NK-92 (cell line): ENCODE results near the gene SLC2A10.
"Not testable (repeated sequence)": the region's sequence is repeated elsewhere in the genome, so short reads cannot be mapped to it uniquely, and the experiment has no call there.

Source experiments
- DNase-seq: peaks from one replicate; lab custom pipeline; 2025; ENCODE audit not compliant: unreplicated experiment; lab: John Stamatoyannopoulos, UW

The SLC2A10 gene

GRCh38 chr20:46709459-46710152 lies at the start of gene SLC2A10:
SLC2A10 (plus strand) TSS chr20:46709649; CDS start chr20:46709737, 88 bp downstream.
- no peak for DNase-seq

DNA sequence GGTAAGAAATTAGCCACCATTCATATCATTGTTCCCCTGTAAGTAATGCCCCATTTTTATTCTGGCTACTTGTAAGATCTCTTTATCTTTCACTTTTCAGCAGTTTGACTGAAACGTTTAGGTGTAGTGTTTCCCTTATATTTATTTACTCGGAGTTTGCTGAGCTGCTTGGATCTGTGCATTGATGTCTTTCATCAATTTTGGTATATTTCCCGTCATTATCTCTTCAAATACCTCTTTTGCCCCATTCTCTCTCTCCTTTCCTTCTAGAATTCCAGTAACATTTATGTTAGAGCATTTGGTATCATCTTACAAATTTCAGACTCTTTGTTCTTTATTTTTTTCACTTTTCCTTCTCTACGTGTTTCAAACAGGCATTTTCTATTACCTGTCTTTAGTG lies 49.0 kb upstream of the SLC2A10 start:
- DNase-seq, result no peak

- no peak for DNase-seq
These were observed 47.8 kb upstream of the SLC2A10 start for GRCh38 chr20:46661659-46662058.

- no peak for DNase-seq
These were observed 45.9 kb upstream of the SLC2A10 start for GRCh38 chr20:46663531-46663930.

- DNase-seq, result no peak
These were observed 43.8 kb upstream of the SLC2A10 start for GRCh38 chr20:46665602-46666001.

DNA sequence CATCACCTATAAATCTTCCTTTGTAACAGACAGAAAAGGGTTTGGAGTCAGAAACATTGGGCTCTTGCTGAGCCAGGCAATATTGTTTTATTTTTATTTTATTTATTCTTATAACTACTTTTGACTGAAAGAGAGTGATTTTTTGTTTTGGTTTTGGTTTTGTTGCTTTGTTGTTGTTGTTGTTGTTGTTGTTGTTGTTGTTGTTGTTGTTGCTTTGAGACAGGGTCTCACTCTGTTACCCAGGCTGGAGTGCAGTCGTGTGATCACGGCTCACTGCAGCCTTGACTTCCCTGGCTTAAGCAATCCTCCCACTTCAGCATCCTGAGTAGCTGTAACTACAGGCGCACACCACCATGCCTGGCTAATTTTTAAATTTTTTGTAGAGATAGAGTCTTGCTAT lies 43.1 kb upstream of the SLC2A10 start:
- no peak for DNase-seq

DNA sequence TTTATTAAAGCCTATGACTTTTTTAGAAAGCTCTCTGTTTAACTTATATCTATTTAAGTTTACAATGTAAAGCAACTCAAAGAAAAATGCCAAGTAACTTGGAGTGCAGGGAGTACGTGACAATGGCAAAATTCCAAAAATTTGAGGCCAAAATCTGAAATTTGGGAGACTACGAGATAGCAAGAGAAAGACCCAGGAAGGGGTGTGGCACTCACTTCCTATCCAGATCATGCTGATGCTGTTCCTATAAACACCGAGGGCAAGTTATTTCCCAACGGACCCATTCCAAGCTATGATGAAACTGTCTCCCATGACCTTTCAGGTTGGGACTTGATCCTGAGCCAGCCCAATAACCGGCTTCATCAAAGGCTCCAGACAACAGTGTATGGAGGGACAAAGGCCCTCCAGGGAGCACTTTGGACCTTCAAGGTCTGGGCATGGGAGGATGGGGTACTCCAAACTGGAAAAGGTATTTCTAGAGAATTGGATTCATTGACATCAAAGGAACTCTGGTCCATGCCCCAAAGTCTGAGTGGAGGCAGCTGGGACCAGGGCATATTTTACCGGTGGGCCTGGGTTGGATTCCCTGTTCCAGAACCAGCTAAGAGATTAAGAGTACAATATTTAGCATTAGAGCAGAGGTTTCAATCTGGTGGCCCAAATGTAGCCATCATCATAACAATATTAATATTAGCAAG lies 42.5 kb upstream of the SLC2A10 start:
- no peak for DNase-seq

DNA sequence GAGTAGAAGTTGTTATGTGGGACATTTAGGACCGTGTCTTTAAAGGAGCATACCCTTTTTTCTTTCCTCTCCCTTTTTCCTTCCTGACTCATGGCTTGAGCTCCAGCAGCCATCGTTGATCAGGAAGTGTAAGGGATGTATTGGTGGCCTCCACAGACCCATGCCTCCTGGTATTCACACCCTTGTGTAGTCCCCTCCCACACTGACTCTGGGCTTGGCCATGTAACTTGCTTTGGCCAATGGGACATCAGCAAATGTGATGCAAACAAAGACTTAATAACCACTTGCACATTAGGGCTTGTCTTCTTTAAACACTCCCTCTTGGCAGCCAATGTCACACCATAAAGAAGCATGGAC lies 39.2 kb upstream of the SLC2A10 start:
- no peak for DNase-seq

GRCh38 chr20:46670585-46671584 lies 38.6 kb upstream of the SLC2A10 start:
- no peak for DNase-seq

GRCh38 chr20:46671866-46672542 lies 37.4 kb upstream of the SLC2A10 start:
- no peak for DNase-seq

DNA sequence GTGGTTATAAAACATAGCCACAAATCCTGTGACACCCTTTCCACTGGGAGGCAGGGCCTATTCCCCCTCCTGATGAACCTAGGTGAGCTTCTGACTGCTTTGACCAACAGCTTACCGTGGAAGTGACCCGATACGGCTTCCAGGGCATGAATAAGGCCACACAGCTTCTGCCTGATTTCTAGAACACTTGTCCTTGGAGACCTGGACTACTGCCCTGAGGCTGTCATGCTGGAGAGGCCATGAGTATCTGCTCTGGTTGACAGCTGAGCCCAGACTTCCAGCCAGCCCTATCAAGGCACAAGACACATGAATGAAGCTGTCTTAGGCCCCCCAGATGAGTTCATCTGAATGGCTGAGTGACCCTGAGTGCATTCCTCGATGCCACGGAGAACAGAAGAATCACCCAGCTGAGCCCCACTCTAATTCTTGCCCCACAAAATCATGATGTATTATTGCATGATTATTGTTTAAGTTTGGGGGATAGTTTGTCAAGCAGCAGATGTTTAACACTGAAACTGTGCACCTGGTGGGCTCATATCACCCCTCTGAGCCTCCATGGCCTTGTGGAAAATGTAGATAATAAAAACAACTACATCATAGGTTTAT lies 36.8 kb upstream of the SLC2A10 start:
- DNase-seq, result no peak

GRCh38 chr20:46673394-46674252 lies 35.8 kb upstream of the SLC2A10 start:
- no peak for DNase-seq

- DNase-seq, result no peak
These were observed 35.0 kb upstream of the SLC2A10 start for GRCh38 chr20:46674253-46675083.

- not testable (repeated sequence) for DNase-seq
These were observed 32.7 kb upstream of the SLC2A10 start for GRCh38 chr20:46676649-46677316.

GRCh38 chr20:46677608-46678007 lies 31.8 kb upstream of the SLC2A10 start:
- no peak for DNase-seq

DNA sequence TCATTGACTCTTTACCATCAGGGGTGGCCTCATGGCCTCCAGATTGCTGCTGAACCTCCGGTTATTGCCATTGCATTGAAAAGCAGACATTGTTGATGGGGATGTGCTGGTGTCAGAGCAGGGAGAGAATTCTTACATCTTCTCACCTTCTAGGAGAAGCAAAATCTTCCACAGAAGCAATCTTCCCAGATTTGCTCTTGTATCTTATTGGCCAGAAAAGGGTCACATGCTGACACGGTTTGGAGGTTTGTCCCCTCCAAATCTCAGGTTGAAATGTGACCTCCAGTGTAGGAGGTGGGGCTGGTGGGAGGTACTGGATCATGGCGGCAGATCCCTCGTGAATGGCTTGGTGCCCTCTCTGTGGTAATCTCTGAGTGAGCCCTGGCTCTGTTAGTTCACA lies 30.9 kb upstream of the SLC2A10 start:
- DNase-seq, result no peak

DNA sequence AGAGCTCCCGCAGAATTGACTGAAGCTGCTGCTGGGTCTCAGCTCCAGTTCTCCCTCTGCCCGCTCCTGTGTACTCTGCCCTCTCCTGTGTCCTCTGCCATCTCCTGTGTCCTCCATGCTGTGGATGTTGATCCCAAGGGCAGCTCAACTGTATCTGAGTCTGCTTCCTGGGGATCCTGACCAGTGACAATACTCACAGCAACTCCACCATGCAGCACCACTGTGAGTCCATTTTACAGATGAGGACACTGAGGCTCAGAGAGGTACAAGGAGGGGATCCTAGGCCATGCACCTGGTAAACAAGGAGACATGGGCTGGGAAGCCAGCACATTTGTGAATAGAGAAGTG lies 28.8 kb upstream of the SLC2A10 start:
- no peak for DNase-seq
